ENCODE measurements around the gene PVR. TPM values are rescaled to one million over a fixed set of nuclear protein-coding genes. Genes with fewer than 3 reads are reported as not detected.
"Not testable (repeated sequence)": the region's sequence is repeated elsewhere in the genome, so short reads cannot be mapped to it uniquely, and the experiment has no call there.

PVR gene
- total and polyA plus RNA-seq, 9 of the 15 experiments (the other 6 are each of a cell fraction or from before 2014, with no cell fraction given), result 0.89 to 14.5 (median 9.8) TPM

- TF ChIP-seq BRF2 (IDR thresholded peaks at IDR 0.05; ENCODE audit: borderline replicate concordance, insufficient read depth, insufficient read length) (no peak), ELF4 (CRISPR knock-in tag; IDR thresholded peaks at IDR 0.05) (no peak), ZNF551 (CRISPR knock-in tag; IDR thresholded peaks at IDR 0.05) (no peak), ZNF395 (CRISPR knock-in tag; IDR thresholded peaks at IDR 0.05) (no peak), BCOR (IDR thresholded peaks at IDR 0.05) (peak; percentile 82), RBBP5 (IDR thresholded peaks at IDR 0.05; ENCODE audit: borderline replicate concordance, insufficient read depth, low read length, poor library complexity, severe bottlenecking) (no peak), ESRRB (CRISPR knock-in tag; IDR thresholded peaks at IDR 0.05; ENCODE audit: borderline replicate concordance) (no peak), TGIF2 (CRISPR knock-in tag; IDR thresholded peaks at IDR 0.05) (no peak)
These were observed 16.1 kb upstream of the PVR start (continued) for GRCh38 chr19:44627631-44628030.

- POLR2A ChIA-PET, result no interaction called here
- BruUV-seq (replicated peaks), result no TSS peak
- CTCF ChIA-PET (ENCODE audit: low intra/inter-chr PET ratio), result no interaction called here
- H3K27me3 ChIP-seq (ENCODE audit: control insufficient read depth in 2 of 2, insufficient read depth in 2 of 2, low read length in 2 of 2), result no peaks in the 10 kb centered on the region; a peak in 1 of 5 replicates
- ATAC-seq (no peak), FAIRE-seq (no peak), DNase-seq (ENCODE audit: extremely low read depth in 1 of 4, low spot score in 3 of 4) (no peak)
- no peaks in the 10 kb centered on the region for H4K20me1 ChIP-seq (replicated peaks; ENCODE audit: control insufficient read depth, insufficient read depth, low read length)
- H3K4me1 ChIP-seq (replicated peaks in 1 of 2; ENCODE audit: control insufficient read depth in 2 of 2, insufficient read depth in 2 of 2, low read length in 2 of 2), result no peaks in the 10 kb centered on the region; a peak in 2 of 5 replicates
- intact Hi-C loops (cut with micrococcal nuclease), result no loop called here
- H3K4me2 ChIP-seq (ENCODE audit: insufficient read depth, low read length), result no peak overlapping the region
- no peak overlapping the region for H3K9ac ChIP-seq (ENCODE audit: insufficient read depth in 1 of 2, low read depth in 2 of 2, low read length in 2 of 2)
- TF ChIP-seq RBM25 (IDR thresholded peaks at IDR 0.05; ENCODE audit: low read depth, low read length, severe bottlenecking) (peak; percentile 34), BCOR (IDR thresholded peaks at IDR 0.05) (peak; percentile 64; the same call in 1 of the 2 replicates), ZNF146 (CRISPR knock-in tag; IDR thresholded peaks at IDR 0.05; ENCODE audit: unreplicated experiment) (no peak), SMARCA5 (IDR thresholded peaks at IDR 0.05) (peak; percentile 49; the same call in 1 of the 2 replicates)
- H3K9me1 ChIP-seq (ENCODE audit: control insufficient read depth, insufficient read depth, low read length), result no peaks in the 10 kb centered on the region
- WGBS (ENCODE audit: insufficient coverage, low coverage, missing lambda C conversion rate), result 10% methylated on average over 3 of the region's 3 CpGs
- no peak overlapping the region for H3K4me3 ChIP-seq
- H3K79me2 ChIP-seq (ENCODE audit: control insufficient read depth, insufficient read depth, low read length), result no peaks in the 10 kb centered on the region
- H3K36me3 ChIP-seq (ENCODE audit: control insufficient read depth, insufficient read depth, low read length), result no peaks in the 10 kb centered on the region
- H3K27ac ChIP-seq (ENCODE audit: extremely low read depth, low read depth, low read length), result no peak overlapping the region
- in situ Hi-C loops (cut with MboI), result no loop called here
- no peak overlapping the region for H2AFZ ChIP-seq (ENCODE audit: low read depth, low read length)
- H3K9me3 ChIP-seq (replicated peaks; ENCODE audit: control insufficient read depth, insufficient read depth, low read depth, low read length), result no peaks in the 10 kb centered on the region
These were observed 14.9 kb upstream of the PVR start for GRCh38 chr19:44628793-44629192.

DNA sequence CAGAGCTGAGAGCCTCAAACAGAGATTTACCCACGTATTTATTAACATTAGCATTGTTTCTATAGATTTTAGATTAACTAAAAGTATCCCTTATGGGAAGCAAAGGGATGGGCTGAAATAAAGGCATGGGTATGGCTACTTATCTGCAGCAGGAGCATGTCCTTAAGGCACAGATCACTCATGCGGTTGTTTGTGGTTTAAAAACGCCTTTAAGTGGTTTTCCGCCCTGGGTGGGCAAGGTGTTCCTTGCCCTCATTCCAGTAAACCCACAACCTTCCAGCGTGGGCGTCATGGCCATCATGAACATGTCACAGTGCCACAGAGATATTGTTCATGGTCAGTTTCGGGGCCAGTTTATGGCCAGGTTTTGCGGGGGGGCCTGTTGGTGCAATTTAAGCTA, 12.1 kb upstream of the PVR start:
- POLR2A ChIA-PET, result interaction anchor here (0.7 to 1.5 kb wide), 3 partner anchors 16 to 343 kb away, joined by 3 to 5 read pairs (median 4); no protein-coding TSS in a partner anchor
- H3K4me1 ChIP-seq (replicated peaks in 1 of 2; ENCODE audit: control insufficient read depth in 2 of 2, insufficient read depth in 2 of 2, low read length in 2 of 2); H3K79me2 ChIP-seq (ENCODE audit: control insufficient read depth, insufficient read depth, low read length); H4K20me1 ChIP-seq (replicated peaks; ENCODE audit: control insufficient read depth, insufficient read depth, low read length); FAIRE-seq; H3K4me2 ChIP-seq (ENCODE audit: insufficient read depth, low read length); H3K27me3 ChIP-seq (ENCODE audit: control insufficient read depth in 2 of 2, insufficient read depth in 2 of 2, low read length in 2 of 2); H3K4me3 ChIP-seq; H3K9ac ChIP-seq (ENCODE audit: insufficient read depth in 1 of 2, low read depth in 2 of 2, low read length in 2 of 2); CTCF ChIA-PET (ENCODE audit: low intra/inter-chr PET ratio); H3K9me3 ChIP-seq (replicated peaks; ENCODE audit: control insufficient read depth, insufficient read depth, low read depth, low read length); intact Hi-C loops (cut with micrococcal nuclease); ATAC-seq; H2AFZ ChIP-seq (ENCODE audit: low read depth, low read length); BruUV-seq (replicated peaks); DNase-seq (ENCODE audit: extremely low read depth in 1 of 4, low spot score in 3 of 4); in situ Hi-C loops (cut with MboI); H3K27ac ChIP-seq (ENCODE audit: extremely low read depth, low read depth, low read length); H3K36me3 ChIP-seq (ENCODE audit: control insufficient read depth, insufficient read depth, low read length); H3K9me1 ChIP-seq (ENCODE audit: control insufficient read depth, insufficient read depth, low read length): not testable (repeated sequence)
- 36% methylated on average over 8 of the region's 8 CpGs for WGBS (ENCODE audit: insufficient coverage, low coverage, missing lambda C conversion rate)
